ENCODE measurements around the gene ABTB2.

ABTB2 gene

DNA sequence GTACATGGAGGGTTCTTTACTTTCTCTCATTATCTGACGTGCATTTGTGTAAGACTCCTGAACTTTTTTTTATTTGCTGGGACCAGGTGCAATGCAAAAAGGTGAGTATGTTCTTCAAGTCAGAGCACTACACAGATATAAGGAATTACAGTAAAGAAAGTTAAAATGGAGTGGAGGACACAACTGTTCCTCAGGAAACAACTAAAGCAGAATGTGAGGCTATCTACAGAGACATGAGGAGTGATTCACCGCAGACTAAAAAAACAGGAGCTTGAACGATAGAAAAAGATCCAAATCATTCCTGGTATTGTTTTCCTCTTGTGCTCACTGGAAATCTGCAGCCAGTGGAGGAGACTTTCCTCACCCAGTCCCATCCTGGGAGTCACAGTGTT, 106.2 kb downstream of the ABTB2 start:
- no peak for TF ChIP-seq REST (IDR thresholded peaks at IDR 0.05; ENCODE audit: insufficient read depth in 1 of 2, low read depth in 2 of 2, low read length in 2 of 2)
- TF ChIP-seq SIN3A (IDR thresholded peaks at IDR 0.05; ENCODE audit: borderline replicate concordance, insufficient read depth, low read length): no peak
- TF ChIP-seq POLR2AphosphoS5 (IDR thresholded peaks at IDR 0.05; ENCODE audit: low read depth, low read length): no peak
- no peak for TF ChIP-seq FOXP2 (optimal IDR thresholded peaks at IDR 0.05; ENCODE audit: borderline replicate concordance, extremely low read depth, extremely low read length, insufficient read depth)
- no peak for TF ChIP-seq TAF1 (IDR thresholded peaks at IDR 0.05; ENCODE audit: borderline replicate concordance, insufficient read depth, low read length)

GRCh38 chr11:34250732-34251588, 106.8 kb downstream of the ABTB2 start:
- TF ChIP-seq POLR2AphosphoS5 (IDR thresholded peaks at IDR 0.05; ENCODE audit: low read depth, low read length) (no peak), SIN3A (IDR thresholded peaks at IDR 0.05; ENCODE audit: borderline replicate concordance, insufficient read depth, low read length) (no peak), REST (IDR thresholded peaks at IDR 0.05; ENCODE audit: insufficient read depth in 1 of 2, low read depth in 2 of 2, low read length in 2 of 2) (no peak), TAF1 (IDR thresholded peaks at IDR 0.05; ENCODE audit: borderline replicate concordance, insufficient read depth, low read length) (no peak), FOXP2 (optimal IDR thresholded peaks at IDR 0.05; ENCODE audit: borderline replicate concordance, extremely low read depth, extremely low read length, insufficient read depth) (no peak)

DNA sequence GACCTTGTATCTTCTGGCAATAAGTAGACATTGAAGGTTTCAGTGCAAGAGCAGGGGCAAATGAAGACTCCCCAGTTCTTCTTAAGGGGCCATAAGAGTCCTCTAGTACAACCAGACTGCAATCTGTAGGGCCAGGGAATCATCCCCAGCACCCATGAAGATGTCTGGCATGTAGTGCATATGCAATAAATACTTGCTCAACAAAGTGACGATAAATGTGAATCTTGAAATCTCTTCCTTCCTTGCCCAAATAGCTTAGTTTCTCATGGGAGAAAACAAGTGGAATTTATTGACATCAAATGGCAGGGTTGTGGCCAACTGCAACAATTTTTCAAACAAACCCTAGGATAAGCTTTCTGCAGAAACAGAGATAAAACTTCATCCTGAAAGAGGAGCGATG, 107.6 kb downstream of the ABTB2 start:
- TF ChIP-seq TAF1 (IDR thresholded peaks at IDR 0.05; ENCODE audit: borderline replicate concordance, insufficient read depth, low read length): no peak
- no peak for TF ChIP-seq POLR2AphosphoS5 (IDR thresholded peaks at IDR 0.05; ENCODE audit: low read depth, low read length)
- TF ChIP-seq FOXP2 (optimal IDR thresholded peaks at IDR 0.05; ENCODE audit: borderline replicate concordance, extremely low read depth, extremely low read length, insufficient read depth): no peak
- TF ChIP-seq REST (IDR thresholded peaks at IDR 0.05; ENCODE audit: insufficient read depth in 1 of 2, low read depth in 2 of 2, low read length in 2 of 2): no peak
- no peak for TF ChIP-seq SIN3A (IDR thresholded peaks at IDR 0.05; ENCODE audit: borderline replicate concordance, insufficient read depth, low read length)

- TF ChIP-seq SIN3A (IDR thresholded peaks at IDR 0.05; ENCODE audit: borderline replicate concordance, insufficient read depth, low read length) (no peak), TAF1 (IDR thresholded peaks at IDR 0.05; ENCODE audit: borderline replicate concordance, insufficient read depth, low read length) (no peak), POLR2AphosphoS5 (IDR thresholded peaks at IDR 0.05; ENCODE audit: low read depth, low read length) (no peak), REST (IDR thresholded peaks at IDR 0.05; ENCODE audit: insufficient read depth in 1 of 2, low read depth in 2 of 2, low read length in 2 of 2) (no peak), FOXP2 (optimal IDR thresholded peaks at IDR 0.05; ENCODE audit: borderline replicate concordance, extremely low read depth, extremely low read length, insufficient read depth) (no peak)
Measured at GRCh38 chr11:34249439-34249838, 108.4 kb downstream of the ABTB2 start.

Measured in PFSK-1 (cell line).